Panc1 (cell line): ENCODE results near the gene TIAM2. TPM values are rescaled to one million over a fixed set of nuclear protein-coding genes. Genes with fewer than 3 reads are reported as not detected.

ENCODE experiments used
- ATAC-seq: fragments of 200-7000 bp; cut with Tn5 transposase; 2 replicates; pipeline ENCODE4 v1.9.1; 2020; ENCODE audit warnings: mild to moderate bottlenecking, moderate library complexity
- BruUV-seq: library from RNA; stranded (reverse); fragments of 400-500 nt; replicated peaks from 2 replicates; lab custom pipeline; 2021; lab: Mats Ljungman, UMichigan
- CTCF ChIA-PET: fragments of 300-600 bp; sonication (Branson Sonifier 250); formaldehyde crosslinking; loops from one replicate; lab custom pipeline; 2022; ENCODE audit warnings: antibody characterized with exemption; lab: Charles Lee
- POLR2A ChIA-PET: fragments of 300-600 bp; sonication (Branson Sonifier 250); formaldehyde crosslinking; loops from one replicate; lab custom pipeline; 2022; ENCODE audit warnings: antibody characterized with exemption; lab: Charles Lee
- DNase-seq: peaks from one replicate; pipeline ENCODE4 v3.0.0-alpha.2; 2010; ENCODE audit warnings: low read depth, low spot score
- H3K27ac ChIP-seq: 2 replicates; pipeline ENCODE4 v1.5.1; 2011; ENCODE audit warnings: mild to moderate bottlenecking, low read length, inconsistent platforms
- H3K27me3 ChIP-seq: fragments of 200-500 bp; sonication (Bioruptor generic); 2 replicates; pipeline ENCODE4 v1.6.0; 2014; ENCODE audit warnings: low read length, inconsistent platforms; ENCODE audit not compliant: control insufficient read depth, insufficient read depth
- H3K36me3 ChIP-seq: fragments of 200-500 bp; sonication (Bioruptor generic); 2 replicates; pipeline ENCODE4 v1.5.1; 2014; ENCODE audit warnings: inconsistent platforms, mild to moderate bottlenecking, low read length, moderate library complexity; ENCODE audit not compliant: control insufficient read depth, insufficient read depth
- H3K4me1 ChIP-seq: 2 replicates; pipeline ENCODE4 v1.5.1; 2011; ENCODE audit warnings: inconsistent platforms, mild to moderate bottlenecking, low read length, moderate library complexity; ENCODE audit not compliant: control insufficient read depth, insufficient read depth
- H3K4me3 ChIP-seq, 2 experiments: 2 replicates each; pipeline ENCODE4 v1.5.1; 2011 to 2012; ENCODE audit warnings: low read depth in 2 of 2, low read length in 2 of 2, mild to moderate bottlenecking in 2 of 2, inconsistent platforms in 1 of 2, moderate library complexity in 1 of 2
- H3K9me3 ChIP-seq: fragments of 200-500 bp; sonication (Bioruptor generic); 2 replicates; pipeline ENCODE4 v1.5.1; 2014; ENCODE audit warnings: low read depth, mild to moderate bottlenecking, inconsistent platforms, low read length, moderate library complexity; ENCODE audit not compliant: control insufficient read depth, insufficient read depth
- POLR2AphosphoS5 ChIP-seq: IDR thresholded peaks from 2 replicates; pipeline ENCODE4 v1.6.1; 2012; ENCODE audit warnings: mild to moderate bottlenecking, low read depth, low read length, moderate library complexity
- SIN3A ChIP-seq: IDR thresholded peaks from 2 replicates; pipeline ENCODE4 v1.6.1; 2012; ENCODE audit warnings: low read depth, mild to moderate bottlenecking, low read length, moderate library complexity, borderline replicate concordance; ENCODE audit not compliant: insufficient read depth
- TCF7L2 ChIP-seq: IDR thresholded peaks from 2 replicates; pipeline ENCODE4 v1.6.1; 2011; ENCODE audit warnings: mild to moderate bottlenecking, low read depth, low read length, inconsistent platforms
- in situ Hi-C: cut with HindIII; loops from 2 replicates; pipeline ENCODE4 v1.10.0; 2016; ENCODE audit warnings: low sequenced_read_pairs, low pct_unique_long_range_greater_than_20kb
- intact Hi-C: fragments of 100-400 bp; cut with micrococcal nuclease; formaldehyde crosslinking; loops from one replicate; pipeline ENCODE4 v1.10.0; 2022; ENCODE audit not compliant: unreplicated experiment
- total RNA-seq: library from RNA; stranded (reverse); gene quantifications from one replicate; pipeline ENCODE4 v1.2.1, GENCODE V29; 2021; ENCODE audit not compliant: unreplicated experiment
- TF ChIP-seq, protein P1 (sequence below), 2 experiments: IDR thresholded peaks; 2 replicates each; pipeline ENCODE4 v1.6.1; 2011 to 2012; ENCODE audit warnings: low read depth in 2 of 2, control low read depth in 1 of 2, low read length in 1 of 2, mild to moderate bottlenecking in 1 of 2, moderate library complexity in 1 of 2; ENCODE audit not compliant: insufficient read depth in 1 of 2
- TF ChIP-seq, protein P2 (sequence below): fragments of 450-650 bp; IDR thresholded peaks from 2 replicates; pipeline ENCODE4 v1.5.1; 2017; ENCODE audit warnings: mild to moderate bottlenecking

TIAM2 gene
- total RNA-seq, 1 experiment from 2014 or later, result 14.9 TPM

DNA sequence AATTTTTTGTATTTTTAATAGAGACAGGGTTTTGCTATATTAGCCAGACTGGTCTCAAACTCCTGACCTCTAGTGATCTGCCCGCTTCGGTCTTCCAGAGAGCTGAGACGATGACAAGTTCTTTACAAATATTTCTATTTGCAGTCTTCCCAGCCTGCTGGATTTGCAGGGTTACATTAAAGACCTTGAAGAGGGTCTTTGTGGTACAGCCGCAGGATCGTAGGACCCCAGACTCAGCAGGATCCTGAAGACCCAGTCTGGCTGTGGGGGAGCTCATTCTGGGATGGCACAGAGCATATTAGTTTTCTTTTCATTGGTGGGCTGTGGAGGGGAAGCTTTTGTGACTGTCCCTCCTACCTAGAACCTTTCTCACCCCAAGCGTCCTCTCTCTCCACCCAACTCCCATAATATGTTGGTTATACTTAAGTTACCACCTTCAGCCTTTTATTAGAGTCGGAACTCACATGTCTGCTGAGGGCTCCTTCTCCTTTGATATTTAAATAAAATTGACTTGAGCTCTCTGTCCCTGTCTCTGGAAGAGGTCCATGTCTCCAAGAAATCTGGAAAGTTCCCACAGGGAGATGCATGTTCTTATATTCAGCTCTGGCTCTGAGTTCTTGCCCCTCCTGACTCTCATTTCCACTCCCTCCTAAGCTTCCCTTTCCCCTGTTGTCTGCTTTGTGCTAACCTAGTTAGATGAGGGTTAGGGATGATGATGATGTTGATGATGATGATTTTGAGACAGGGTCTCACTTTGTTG, 72.0 kb downstream of the TIAM2 start:
- in situ Hi-C loops, result no loop called here
- ATAC-seq, result no peak
- CTCF ChIA-PET, result no interaction called here

DNA sequence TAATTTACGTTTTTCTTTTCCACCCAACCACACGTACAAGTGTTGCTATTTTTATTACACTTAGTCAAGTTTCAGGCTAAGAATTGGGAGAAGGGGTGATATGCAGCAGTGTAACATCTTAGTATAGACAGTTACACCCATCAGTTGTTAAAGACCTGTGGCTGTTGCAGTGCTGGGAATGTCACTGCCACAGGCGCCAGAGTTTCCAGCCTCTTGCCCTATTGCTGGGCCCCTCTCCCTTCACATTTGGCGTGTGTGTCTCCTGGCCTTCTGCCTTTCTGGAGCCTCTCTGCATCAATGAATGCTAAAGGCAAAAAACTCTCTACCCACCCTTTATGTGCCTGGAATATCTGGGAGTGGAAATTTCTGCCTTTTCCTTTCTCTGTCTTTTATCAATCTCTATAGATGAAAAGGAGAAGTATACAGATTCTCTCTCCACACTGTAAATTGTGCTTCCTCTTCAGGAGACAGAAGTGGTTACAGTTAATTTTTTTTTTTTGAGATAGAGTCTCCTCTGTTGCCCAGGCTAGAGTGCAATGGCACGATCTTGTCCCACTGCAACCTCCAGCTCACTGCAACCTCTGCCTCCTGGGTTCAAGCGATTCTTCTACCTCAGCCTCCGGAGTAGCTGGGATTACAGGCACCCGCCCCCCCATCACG, 73.0 kb downstream of the TIAM2 start:
- ChIA-PET POLR2A (no interaction called here), CTCF (interaction anchor here (0.6 kb wide), 1 partner anchor 48 kb away, joined by 3 read pairs; no protein-coding TSS in a partner anchor)
- in situ Hi-C loops, result no loop called here
- intact Hi-C loops, result no loop called here
- H3K4me3 ChIP-seq, result no peak overlapping the region
- H3K4me1 ChIP-seq, result peaks cover 6% of the 10 kb centered on the region; the same call in 1 of the 2 replicates
- H3K9me3 ChIP-seq, result no peaks in the 10 kb centered on the region
- no TSS peak for BruUV-seq
- H3K27ac ChIP-seq, result no peak overlapping the region
- TF ChIP-seq TCF7L2 (no peak), SIN3A (no peak), POLR2AphosphoS5 (no peak)
- TF ChIP-seq, protein P1, sequence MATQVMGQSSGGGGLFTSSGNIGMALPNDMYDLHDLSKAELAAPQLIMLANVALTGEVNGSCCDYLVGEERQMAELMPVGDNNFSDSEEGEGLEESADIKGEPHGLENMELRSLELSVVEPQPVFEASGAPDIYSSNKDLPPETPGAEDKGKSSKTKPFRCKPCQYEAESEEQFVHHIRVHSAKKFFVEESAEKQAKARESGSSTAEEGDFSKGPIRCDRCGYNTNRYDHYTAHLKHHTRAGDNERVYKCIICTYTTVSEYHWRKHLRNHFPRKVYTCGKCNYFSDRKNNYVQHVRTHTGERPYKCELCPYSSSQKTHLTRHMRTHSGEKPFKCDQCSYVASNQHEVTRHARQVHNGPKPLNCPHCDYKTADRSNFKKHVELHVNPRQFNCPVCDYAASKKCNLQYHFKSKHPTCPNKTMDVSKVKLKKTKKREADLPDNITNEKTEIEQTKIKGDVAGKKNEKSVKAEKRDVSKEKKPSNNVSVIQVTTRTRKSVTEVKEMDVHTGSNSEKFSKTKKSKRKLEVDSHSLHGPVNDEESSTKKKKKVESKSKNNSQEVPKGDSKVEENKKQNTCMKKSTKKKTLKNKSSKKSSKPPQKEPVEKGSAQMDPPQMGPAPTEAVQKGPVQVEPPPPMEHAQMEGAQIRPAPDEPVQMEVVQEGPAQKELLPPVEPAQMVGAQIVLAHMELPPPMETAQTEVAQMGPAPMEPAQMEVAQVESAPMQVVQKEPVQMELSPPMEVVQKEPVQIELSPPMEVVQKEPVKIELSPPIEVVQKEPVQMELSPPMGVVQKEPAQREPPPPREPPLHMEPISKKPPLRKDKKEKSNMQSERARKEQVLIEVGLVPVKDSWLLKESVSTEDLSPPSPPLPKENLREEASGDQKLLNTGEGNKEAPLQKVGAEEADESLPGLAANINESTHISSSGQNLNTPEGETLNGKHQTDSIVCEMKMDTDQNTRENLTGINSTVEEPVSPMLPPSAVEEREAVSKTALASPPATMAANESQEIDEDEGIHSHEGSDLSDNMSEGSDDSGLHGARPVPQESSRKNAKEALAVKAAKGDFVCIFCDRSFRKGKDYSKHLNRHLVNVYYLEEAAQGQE (IDR thresholded peaks at IDR 0.05; ENCODE audit: insufficient read depth in 1 of 2, low read depth in 2 of 2, low read length in 1 of 2), result no peak
- TF ChIP-seq, protein P2, sequence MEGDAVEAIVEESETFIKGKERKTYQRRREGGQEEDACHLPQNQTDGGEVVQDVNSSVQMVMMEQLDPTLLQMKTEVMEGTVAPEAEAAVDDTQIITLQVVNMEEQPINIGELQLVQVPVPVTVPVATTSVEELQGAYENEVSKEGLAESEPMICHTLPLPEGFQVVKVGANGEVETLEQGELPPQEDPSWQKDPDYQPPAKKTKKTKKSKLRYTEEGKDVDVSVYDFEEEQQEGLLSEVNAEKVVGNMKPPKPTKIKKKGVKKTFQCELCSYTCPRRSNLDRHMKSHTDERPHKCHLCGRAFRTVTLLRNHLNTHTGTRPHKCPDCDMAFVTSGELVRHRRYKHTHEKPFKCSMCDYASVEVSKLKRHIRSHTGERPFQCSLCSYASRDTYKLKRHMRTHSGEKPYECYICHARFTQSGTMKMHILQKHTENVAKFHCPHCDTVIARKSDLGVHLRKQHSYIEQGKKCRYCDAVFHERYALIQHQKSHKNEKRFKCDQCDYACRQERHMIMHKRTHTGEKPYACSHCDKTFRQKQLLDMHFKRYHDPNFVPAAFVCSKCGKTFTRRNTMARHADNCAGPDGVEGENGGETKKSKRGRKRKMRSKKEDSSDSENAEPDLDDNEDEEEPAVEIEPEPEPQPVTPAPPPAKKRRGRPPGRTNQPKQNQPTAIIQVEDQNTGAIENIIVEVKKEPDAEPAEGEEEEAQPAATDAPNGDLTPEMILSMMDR, result no peak
- H3K36me3 ChIP-seq, result no peaks in the 10 kb centered on the region
- ATAC-seq (no peak), DNase-seq (no peak)
- H3K27me3 ChIP-seq, result no peaks in the 10 kb centered on the region

More for the DNA sequence above, 72.0 kb downstream of the TIAM2 start:
- Histone ChIP-seq H3K27me3 (no peaks in the 10 kb centered on the region), H3K4me1 (peaks cover 6% of the 10 kb centered on the region; the same call in 1 of the 2 replicates), H3K4me3 (no peak overlapping the region), H3K9me3 (no peaks in the 10 kb centered on the region), H3K36me3 (no peaks in the 10 kb centered on the region), H3K27ac (no peak overlapping the region)
- POLR2A ChIA-PET, result no interaction called here
- intact Hi-C loops, result no loop called here
- no peak for TF ChIP-seq TCF7L2
- TF ChIP-seq SIN3A, result no peak
- TF ChIP-seq POLR2AphosphoS5, result no peak
- TF ChIP-seq, protein P1 (IDR thresholded peaks at IDR 0.05; ENCODE audit: insufficient read depth in 1 of 2, low read depth in 2 of 2, low read length in 1 of 2), result no peak
- TF ChIP-seq, protein P2, result no peak
- no TSS peak for BruUV-seq
- no peak for DNase-seq
